GM19193 (cell line): ENCODE data around the gene ZNHIT1.

ENCODE experiments used
- POLR2A ChIP-seq: IDR thresholded peaks from 4 replicates; pipeline ENCODE4 v1.6.1; 2011; ENCODE audit not compliant: insufficient read depth, insufficient read length; ENCODE audit errors: extremely low read depth

The ZNHIT1 gene

GRCh38 chr7:101217388-101218235, at the start of gene ZNHIT1, which contains the start of gene PLOD3:
TSS of gene ZNHIT1 (plus strand) at chr7:101218165. CDS start at chr7:101218196, 31 bp downstream.
TSS of gene PLOD3 (minus strand) at chr7:101217581. CDS start at chr7:101217274, 307 bp downstream.
- TF ChIP-seq POLR2A = peak; percentile 45

DNA sequence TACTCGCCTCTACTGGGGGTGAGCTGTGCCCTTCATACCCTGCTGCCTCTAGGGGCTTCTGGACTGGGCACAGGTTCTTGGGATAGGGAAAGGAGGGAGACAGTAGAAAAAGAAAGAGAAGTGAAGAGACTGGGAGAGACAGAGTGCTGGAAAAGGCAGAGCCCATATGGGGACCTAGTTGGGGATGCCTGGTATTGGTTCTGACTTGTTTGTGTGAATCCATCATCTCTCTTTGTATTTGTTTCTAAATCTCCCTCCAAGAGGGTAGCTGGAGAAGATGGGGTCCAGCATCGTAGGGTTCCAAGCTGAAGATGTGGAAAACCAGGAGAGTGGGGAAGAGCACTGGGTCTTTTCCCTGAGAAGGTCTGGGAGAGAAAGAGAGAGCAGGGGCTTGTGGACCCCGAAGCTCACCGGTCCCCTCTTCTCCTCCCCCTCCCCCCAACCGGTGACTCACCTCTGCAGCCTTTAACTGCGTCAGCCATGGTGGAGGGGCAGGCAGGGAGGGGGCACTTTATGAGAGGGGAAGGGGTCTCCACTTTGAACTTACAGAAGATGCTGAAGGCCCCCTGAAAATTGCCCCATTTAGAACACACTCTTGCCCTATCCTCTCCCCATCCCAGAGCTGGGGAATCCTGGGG, 49.4 kb upstream of the ZNHIT1 start:
- TF ChIP-seq POLR2A = no peak

DNA sequence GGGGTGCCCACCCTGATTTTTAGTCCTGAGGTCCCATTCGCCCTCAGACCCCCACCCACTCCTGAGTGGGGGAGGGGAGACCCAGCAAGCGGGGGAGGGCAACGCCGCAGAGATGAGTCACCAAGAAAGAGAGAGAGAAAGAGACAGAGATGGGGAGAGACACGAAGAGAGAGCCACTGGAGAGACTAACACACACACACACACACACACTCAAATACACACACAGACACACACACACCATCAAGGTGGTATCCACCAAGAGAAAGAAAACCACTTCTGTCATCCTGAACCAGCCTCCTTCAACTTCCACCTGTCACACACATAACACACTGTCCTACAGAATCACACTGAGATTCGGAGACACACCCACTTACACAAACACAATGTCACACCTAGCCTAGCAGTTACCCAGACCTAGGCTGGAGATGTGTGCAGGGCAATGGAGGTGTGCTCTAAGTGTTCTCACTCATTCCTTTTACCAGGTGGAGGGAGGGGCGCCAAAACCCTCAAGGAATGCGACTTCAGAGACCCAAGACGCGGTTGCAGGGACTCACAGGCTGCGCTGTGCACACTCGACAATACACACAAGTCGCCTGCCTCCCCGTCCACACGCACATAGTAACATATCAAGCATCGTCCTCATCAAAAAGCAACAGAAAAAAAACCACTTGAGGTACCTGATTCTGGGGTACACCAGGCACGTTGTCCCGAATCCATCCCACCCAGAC, 48.7 kb upstream of the ZNHIT1 start:
- TF ChIP-seq POLR2A = no peak

- TF ChIP-seq POLR2A = no peak
Observed at GRCh38 chr7:101169838-101170551, 48.0 kb upstream of the ZNHIT1 start.

DNA sequence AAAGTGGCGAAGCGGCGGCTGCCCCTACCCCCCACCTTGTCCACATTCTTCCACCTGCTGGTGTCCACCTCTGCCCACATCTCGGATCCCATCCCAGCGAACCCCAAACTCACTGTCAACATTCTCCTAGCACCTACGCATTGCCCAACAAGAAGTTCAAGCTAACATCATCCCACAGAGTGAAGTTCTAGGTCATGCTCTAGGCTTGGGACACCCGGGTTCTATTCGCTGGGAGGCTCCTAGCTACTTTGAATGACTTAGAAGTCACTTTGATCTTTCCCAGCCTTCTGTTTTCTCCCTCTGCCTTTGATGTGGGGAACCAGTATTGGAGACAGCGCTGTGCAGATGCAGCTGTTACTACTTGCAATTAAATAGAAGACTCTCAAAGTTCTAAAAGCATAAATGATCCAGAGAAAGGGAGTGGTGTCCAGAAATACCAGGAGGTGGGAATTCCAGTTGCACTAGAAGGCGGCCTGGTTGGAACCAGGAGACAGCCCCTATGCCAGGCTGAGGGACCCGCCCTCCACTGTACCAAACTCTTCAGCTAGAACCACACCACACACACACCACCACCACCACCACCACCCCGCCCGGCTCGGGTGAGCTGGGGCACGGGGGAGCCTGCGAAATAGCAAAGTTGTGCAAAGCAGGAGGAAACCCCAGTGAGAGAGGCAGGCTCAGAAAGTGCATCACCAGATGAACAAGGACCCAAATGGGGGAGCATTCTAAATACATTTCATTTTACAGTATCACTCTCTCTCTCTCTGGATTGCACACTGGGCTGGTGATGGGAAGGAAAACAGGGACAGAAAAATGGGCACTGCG, 47.1 kb upstream of the ZNHIT1 start:
- TF ChIP-seq POLR2A = no peak

- TF ChIP-seq POLR2A = no peak
Observed at GRCh38 chr7:101171442-101171837, 46.5 kb upstream of the ZNHIT1 start.

GRCh38 chr7:101172005-101172853, 45.7 kb upstream of the ZNHIT1 start:
- no peak for TF ChIP-seq POLR2A

DNA sequence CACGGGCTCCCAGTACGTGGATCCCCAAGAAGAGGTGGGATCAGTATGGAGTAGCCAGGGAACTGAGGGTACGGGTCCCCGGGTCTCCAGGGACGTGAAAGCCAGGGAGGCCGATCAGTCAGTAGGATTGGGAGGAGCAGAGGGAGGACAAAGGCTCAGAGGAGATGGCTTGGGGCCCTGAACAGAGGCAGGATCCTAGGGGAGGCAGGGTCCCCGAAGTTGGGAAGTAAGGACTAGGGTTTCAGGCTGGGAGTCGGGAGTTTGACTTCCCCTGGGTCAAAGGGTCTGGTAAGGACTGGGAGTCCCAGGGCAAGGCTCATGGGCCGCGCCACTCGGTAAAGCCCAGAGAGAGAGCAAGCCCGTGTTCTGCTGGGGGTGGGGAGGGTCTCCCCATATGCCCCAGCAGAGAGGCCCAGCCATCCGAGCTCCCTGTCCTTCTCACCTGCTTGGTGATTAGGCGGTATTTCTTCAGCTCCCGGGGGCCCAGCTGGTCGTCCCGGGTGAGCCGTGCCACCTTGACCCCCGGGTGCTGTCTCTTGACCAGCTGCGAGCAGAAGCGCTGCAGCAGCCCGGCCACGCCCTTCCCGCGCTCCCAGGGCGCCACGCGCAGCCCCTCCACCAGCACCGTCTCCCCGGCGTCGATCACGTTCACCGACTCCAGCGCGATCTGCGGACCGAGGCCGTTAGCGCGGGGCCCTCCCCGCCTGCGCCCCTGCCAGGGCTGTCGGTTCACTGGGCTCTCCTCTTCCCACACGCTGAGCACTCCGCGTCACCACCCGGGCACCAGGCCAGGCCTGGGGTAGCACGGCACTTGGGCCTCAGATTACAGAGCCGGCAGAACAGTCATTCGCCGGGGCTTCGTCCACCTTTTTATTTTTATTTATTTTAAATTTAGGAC, 44.9 kb upstream of the ZNHIT1 start:
- no peak for TF ChIP-seq POLR2A

GRCh38 chr7:101173752-101174244, 44.2 kb upstream of the ZNHIT1 start:
- no peak for TF ChIP-seq POLR2A

- no peak for TF ChIP-seq POLR2A
Observed at GRCh38 chr7:101174322-101174854, 43.6 kb upstream of the ZNHIT1 start.

- TF ChIP-seq POLR2A = no peak
Observed at GRCh38 chr7:101175664-101176063, 42.3 kb upstream of the ZNHIT1 start.

GRCh38 chr7:101177644-101178043, 40.3 kb upstream of the ZNHIT1 start:
- no peak for TF ChIP-seq POLR2A
